SW 1271 (cell line): Measurements from ENCODE around the gene PROCA1.
"Not testable (repeated sequence)": the region's sequence is repeated elsewhere in the genome, so short reads cannot be mapped to it uniquely, and the experiment has no call there.

Experiments used
- DNase-seq, 2 experiments: peaks; one replicate each; lab custom pipeline; 2025; lab: John Stamatoyannopoulos, UW

PROCA1 gene

DNA sequence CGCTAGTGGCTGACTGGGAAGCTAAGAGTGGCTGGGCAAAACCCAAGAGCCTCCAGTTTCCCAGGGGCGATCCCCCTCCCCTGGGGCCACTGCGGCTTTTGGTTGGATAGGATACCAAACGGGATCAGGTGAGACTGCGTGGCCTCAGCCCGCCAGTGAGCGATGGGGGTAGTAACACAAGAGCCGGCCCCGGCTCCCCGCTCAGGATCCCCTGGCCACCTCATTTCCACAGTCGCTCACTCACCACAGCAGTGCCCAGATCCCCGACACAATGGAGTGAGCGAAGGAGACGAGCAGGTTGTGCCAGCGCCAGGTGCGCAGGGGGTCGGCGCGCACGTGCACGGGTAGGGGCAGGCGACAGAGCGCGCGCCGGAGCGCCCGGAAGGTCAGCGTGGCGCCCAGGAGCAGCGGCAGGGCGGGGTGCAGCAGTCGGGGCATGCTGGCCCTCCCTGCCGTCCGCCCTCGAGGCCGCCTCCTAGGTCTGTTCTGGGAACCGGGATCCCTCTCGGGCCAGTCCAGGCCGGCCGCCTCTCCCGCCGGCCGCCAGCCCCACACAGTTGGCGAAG is 14.1 kb upstream of the PROCA1 start:
- DNase-seq = peak in 1 of 2 experiments; percentile 59

DNA sequence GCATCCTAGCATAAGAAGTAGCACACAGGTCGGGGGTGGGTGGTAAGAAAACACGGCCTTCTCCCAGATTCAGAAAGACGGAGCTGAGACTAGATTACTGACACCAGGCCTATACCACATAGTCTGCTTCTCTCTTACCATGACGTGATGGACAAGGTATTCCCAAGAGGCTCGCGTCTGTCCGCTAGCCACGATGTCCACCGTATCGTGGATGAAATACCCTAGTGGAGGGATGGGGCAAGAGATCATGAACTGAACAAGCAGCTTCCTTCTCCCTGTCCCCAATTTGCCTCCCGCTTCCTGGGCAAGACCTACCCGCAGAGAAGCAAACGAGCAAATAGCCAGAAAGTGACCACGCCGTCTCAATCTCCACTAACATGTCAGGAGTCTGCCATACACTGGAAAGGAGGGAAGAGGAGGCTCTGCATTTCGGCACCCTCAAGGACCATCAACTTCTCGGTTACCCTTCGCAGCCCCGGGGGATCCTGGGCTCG is 13.5 kb upstream of the PROCA1 start:
- peak in 1 of 2 experiments; percentile 75 for DNase-seq

DNA sequence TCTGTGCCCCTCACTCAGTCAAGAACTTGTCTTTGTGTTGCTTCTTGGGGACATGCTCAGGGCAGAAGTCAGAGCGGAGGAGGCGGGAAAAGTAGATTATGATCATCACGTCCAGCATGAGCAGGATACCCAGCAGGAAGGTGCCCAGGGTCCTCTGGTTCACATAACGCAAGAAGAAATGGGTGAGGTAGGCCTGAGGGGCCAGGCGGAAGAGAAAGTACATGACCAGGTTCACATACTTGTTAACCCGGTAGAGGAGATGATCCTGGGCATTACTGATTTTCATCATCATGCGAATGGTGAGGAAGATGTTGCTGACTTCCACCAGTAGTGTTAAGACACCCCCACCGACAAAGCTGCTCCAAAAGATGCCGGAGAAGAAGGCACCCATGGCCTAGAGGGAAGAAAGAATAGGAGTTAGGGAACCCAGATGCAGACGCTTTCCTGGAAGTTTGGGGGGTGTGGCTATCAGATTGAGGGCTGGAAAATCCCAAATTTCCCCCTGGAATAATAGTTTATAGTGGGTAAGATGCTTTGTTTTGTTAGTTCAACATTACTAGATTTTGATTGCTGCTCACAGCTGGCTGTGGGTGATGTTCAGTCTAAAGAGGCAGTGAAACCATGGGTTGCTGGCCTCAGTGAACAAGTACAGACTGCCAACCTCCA is 12.9 kb upstream of the PROCA1 start:
- DNase-seq = no peak

DNA sequence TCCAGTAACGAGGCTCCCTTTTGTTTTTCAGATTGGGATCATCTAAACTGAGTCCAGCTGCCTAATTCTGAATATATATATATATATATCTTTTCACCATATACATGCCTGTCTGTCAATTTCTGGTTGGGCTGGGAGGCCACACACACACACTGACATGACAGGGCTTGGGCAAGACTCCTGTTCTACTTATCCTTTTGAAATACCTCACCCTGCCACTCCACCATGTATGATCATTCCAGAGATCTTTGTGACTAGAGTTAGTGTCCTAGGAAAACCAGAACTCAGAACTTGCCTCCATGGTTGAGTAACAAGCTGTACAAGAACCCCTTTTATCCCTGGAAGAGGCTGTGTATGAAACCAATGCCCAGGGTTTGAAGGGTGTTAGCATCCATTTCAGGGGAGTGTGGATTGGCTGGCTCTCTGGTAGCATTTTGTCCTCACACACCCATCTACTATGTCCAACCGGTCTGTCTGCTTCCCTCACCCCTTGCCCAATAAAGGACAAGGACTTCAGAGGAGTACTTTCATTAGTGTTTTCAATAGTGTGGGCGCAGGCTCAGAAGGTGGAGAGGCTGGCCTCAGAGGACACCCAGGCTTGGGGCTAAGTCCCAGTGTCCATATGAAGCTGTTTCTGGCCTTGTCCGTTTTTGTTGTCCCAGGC is 12.3 kb upstream of the PROCA1 start:
- DNase-seq = not testable (repeated sequence)

DNA sequence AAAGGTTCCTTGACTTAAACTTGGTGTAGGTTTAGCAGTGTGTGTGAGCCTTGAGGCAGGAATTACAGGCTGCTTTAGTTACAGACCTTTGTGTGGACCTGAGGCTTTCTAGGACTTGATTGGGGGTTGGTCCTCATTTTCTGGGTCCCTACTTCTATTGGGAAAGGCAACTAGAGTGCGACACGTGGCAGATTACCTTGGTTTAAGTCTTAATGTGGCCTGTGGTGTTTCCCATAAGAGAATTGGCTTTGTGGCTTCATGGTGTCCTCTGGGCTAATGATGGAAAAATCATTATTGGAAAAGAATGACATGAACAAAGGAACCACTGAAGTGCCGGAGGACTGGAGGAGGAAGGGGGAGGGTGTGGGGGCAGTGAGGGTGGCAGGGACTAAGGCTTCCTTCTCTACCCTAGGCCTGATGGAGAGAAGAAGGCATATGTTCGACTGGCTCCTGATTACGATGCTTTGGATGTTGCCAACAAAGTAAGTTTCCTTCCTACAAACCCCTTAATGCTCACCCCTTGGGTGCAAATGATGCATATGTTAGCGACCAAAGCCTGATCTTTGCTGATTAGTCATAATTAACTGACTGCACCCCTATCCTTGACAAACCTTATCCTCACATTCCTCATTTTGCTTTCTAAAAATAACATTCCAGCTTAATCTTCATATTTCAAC is 11.6 kb upstream of the PROCA1 start:
- no peak for DNase-seq

DNA sequence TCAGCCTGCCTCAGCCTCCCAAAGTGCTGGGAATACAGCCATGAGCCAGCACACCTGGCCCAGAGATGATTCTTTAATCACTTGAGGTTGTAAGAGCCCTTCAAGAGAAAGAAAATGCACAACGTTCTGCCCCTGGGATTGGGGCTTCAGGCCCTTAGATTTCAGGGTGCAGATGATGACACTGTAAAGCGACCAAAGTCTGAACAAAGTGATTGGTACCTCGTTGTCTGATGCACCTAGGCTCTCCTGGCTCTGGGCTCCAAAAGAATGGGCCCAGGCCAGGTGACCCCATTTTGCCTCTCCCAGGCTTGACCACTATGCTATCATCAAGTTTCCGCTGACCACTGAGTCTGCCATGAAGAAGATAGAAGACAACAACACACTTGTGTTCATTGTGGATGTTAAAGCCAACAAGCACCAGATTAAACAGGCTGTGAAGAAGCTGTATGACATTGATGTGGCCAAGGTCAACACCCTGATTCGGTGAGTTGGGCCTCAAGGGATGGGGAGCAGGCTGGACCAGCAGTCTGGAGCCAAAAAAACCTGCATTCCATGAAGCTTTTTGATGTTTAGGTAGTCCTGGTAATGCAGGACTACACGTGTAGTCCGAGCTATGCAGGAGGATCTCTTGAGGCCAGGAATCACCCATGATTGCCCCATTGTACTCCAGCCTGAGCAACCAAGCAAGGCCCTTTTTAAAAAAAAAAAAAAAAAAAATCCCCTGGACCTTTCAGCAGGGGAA is 10.9 kb upstream of the PROCA1 start:
- DNase-seq = no peak

DNA sequence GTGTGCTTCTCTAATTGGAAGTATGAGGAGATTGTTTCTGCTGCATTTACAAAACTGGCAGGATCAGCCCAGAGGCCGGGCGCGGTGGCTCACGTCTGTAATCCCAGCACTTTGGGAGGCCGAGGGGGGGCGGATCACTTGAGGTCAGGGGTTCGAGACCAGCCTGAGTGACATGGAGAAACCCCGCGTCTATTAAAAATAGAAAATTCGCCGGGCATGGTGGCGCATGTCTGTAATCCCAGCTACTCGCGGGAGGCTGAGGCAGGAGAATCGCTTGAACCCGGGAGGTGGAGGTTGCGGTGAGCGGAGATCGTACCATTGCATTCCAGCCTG is 9.3 kb upstream of the PROCA1 start:
- DNase-seq = not testable (repeated sequence)

DNA sequence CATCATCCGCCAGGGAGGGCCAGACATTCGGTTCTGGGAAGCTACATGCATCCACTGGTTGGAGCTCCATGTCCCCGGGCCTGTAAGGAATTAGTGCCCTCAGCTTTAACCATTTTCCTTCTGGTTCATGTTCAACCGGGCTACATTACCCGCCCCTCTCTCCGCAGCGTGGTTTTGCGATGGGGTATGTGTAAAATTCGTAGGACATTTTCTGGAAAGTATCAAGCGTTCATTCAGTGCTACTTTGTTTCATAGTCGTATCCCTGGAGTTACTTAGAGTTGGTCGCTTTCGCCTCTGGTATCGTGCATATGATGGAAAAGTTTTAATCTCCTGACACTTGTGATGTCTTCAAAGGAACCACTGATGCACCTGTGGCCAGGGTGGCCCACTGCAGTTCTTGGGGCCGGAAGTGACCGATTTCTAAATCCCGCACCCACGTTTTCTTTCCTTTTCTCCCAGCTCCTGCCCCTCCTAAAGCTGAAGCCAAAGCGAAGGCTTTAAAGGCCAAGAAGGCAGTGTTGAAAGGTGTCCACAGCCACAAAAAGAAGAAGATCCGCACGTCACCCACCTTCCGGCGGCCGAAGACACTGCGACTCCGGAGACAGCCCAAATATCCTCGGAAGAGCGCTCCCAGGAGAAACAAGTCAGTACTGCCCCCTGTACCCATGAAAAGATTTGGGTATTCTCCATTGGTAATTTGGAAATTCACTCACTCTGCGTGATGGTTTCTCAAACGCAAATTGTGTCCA is 8.7 kb upstream of the PROCA1 start:
- no peak for DNase-seq

DNA sequence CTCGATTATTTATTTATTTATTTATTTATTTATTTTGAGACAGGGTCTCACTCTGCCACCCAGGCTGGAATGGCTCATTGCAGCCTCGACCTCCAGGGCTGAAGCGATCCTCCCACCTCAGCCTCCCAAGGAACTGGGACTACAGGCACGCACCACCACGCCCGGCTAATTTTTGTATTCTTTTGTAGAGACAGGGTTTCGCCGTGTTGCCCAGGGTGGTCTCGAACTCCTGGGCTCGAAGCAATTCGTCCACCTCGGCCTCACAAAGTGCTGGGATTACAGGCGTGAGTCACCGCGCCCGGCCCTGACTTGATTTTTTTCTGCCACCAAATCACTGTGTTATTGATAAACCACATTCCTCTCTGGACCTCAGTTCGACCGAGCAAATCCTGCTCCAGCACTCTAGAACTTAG is 7.3 kb upstream of the PROCA1 start:
- DNase-seq = no peak

DNA sequence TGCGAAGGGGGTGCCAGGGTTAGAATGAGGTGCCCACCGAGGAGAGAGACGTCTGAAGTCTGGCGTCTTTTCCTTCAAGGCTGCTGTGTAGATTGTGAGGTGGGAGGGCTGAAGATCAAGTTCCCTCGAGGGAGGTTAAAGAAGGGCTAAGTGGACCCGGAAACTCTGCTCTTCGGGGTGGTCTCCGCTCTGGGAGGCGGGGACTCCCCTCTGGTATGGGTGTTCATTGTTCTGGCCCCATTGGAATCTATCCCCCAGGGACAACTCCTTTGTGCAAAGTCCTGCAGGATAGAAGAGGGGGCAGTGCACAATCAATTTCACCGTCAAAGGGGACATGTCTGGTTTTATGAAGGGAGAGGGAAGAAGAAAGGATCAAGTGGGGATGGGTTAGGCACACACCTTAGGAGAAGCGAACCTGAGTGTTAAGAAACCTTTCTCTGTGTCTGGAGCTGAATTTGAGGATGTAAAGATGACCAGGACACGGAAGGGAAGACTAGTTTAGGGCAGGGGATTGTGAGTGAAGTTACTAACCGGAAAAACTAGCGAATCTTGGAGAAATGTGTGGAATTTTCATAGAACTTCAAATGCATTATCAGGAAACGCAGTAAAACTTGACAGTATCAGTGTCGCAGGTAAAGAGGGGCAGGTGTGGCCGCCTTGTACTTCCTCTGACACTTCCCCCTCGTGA is 6.8 kb upstream of the PROCA1 start:
- no peak for DNase-seq

DNA sequence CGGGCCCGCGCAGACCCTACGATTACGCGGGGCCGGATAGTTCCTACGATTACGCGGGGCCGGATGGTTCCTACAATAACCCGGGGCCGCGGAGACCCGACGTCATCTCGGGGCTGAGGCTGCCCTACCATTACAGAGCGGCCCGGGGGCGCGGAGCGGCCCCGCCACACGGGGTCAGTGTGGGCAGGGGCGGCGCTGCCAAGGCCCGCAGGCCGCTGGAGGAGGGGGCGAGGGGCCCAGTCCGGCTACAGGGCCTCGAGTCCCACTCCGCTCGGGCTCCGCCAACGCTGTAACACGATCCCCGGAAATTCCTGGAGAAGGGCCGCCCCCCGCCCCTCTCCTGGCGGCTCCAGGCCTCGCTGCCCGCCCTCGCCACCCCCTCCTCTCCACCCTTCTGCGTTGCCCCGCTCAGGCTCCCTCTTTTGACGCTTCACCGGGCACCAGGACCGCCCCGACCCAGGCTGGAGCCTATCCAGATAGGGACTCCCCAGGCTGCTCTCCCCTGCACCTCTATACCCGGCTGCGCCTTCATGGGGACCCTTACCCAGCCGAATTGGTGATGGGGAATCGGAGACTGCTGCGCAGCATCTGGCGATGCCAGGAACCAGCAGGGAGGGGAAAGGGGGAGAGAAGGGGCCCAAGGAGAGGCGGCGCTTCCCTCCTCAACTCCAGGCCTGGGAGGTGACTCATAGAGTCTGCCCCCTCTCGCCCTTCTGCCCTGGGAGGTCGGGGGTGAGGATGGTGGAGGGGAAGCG is 6.1 kb upstream of the PROCA1 start, which contains the start of gene RAB34:
Gene RAB34 (minus strand): TSS at position 291 of the 755 bp plus-strand sequence. CDS start 602 bp downstream, outside the sequence.
- peak; percentile 62 to 86 for DNase-seq

DNA sequence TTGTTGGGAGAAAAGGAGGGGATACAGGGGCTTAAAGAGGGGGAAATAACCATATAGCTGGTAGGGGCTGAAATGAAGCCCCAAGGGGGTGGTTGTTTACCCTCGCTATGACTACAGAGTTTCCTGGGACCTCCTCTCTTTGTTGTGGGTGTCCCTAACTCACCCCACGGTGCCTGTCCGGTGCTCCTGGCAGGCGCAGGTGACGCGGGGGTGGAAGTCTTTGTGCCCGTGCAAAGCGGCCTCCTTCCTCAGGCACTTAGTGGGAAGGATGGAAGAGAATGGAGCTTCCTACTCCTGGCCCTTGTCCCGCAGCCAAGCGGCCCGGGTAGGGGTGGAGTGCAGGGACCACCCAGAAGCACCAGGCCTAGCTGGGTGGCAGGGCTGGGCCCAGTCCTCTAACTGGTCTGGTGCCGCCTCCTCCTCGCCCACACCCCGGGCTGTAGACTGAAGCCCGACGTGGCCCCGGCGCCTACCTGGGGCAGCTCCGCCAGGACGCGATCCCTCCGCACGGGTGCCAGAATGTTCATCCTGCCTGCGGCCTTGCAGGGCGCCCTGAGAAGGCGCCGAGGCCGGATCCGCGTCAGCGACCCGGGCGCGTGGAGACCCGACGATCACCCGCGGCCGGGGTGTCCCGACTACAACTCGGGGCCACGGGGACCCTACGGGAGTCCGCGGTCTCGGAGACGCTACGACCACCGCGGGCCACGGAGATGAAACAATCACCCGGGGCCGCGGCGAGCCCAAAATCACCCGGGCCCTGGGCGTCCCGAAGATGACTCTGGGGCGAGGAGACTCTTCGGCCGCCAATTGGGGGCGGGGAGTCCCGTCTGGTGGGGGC is 5.3 kb upstream of the PROCA1 start:
- no peak for DNase-seq

DNA sequence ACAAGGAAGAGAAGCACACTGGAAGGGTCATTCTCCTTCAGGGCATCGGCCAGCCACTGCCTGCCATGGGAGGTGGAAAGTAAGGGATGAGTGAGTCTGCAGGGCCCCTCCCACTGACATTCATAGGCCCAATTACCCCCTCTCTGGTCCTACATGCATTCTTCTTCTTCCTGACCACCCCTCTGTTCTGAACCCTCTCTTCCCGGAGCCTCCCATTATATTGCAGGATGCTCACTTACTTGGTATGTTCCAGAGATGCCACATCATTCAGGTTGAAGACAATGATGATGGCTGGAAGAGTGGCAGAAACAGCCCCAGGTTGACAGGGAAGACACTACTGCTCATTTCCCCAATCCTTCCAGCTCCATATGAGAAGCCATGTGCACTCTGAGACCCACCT is 3.5 kb upstream of the PROCA1 start:
- DNase-seq = no peak

DNA sequence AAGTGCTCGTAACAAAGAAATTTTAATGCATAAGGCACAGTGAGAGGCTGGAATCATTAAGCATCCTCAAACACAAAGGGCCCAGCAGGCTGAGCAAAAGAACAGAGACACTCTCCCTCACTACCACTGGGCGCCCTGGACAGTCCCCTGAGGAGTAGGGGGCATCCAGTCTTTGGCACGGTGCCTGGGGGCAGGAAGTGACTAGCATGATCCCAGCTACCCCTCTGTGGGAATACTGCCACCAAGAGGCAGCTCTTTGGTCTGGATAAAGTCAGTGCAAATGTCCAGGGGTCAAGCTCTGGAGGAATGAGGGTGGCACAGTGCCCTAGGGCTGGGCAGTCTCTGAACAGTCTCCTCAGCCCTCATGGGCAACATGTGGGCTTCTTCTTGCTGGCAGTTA is 2.6 kb upstream of the PROCA1 start:
- DNase-seq = no peak

DNA sequence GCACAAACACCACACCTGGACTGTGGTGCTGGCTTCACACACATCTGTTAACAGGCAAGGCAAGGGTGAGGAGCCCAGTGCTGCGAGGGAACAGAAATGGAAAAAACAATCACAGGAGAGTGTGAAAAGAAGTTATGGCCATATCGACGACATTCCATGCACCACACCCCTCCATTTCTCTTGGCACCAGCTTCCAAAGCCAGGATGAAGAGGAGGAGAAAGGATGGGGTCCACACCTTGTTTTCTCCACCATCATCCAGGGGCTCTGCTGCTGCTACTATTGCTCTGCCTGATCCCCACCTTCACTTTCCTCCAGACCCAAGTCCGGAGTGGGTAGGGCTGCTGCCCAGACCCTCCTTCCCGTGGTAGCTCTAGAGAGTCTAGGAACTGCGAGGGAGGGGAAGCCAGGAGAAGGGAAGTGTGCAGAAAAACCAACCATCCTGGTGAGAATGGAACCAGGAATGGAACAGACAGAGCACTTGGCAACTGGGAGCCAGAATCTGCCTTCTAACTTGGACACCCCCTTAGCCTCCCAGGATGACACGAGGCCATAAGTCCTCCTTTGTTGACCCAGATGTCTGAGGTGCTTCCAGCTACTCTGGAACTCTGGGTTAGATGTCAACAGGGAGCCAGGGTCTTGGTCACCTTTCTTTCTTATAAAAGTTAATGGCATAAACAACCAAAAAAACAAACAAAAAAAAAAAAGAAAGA is 1.2 kb upstream of the PROCA1 start:
- no peak for DNase-seq

DNA sequence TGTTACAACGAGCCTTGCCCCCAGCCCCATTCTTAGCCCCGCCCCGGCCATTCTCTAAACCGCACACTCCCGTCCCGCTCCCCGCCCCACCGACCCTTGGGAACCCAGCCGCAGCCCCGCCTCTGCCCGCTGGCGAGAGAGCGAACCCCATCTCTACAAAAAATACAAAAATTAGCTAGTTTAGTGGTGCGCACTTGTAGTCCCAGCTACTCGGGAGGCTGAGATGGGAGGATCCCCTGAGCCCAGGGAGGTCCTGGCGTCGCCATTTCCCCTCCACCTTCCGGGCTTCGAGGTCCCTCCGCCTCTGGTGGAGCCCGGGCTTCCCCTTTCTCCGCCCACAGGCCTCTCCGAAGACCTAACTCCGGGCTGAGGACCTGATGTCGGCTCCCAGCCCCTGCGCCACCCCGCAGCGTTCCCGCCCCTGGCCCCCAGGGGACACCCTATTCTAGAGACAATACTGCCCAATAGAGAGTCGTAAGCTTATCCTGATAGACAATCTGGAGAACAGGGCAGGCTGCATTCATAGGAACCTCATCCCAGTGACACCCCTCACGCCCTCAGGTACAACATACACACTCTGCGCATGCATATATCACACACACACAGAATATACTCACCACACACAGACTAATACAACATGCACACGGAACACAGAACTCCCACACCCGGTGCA is 480 bp upstream of the PROCA1 start:
- DNase-seq = no peak

DNA sequence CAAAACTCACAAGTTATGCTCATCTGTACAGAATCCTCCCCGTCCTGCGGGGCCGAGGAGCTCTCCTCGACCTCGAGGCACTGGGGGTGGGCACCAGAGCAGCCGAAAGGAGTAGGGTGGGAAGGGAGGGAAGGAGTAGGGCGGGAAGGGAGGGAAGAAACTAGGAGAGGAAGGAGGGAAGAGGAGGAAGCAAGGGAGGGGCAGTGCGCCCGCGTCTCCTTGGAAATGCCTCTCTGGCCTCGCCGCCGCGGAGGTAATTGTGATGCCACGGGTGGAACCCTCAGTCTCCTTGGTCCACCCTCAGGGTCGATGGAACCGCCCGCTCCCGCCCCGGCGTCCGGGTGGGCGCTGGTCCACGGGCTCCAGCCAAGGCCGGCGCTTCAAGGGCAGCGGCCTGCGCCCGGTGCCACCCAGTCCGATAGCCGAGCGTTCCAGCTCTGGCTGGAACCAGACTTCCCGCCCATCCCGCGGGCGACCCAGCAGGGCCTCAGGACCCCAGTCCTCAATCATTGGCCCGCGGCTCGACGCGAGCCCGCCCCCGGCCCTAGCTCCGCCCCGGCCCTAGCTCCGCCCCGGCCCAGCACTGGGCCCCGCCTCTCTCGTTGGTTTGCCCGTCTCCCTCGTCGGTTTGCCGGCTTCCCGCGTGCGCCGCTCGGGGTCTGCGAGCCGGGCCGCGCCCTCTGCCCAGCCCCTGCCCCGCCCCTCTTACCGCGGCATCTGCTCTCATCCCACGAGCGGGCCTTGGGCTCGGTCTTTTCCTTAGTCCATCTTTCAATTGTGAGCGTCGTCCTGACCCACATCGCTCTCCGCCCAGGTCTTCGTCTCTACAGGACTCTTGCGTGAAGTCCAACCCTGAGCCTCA is 596 bp downstream of the PROCA1 start:
- peak; percentile 54 to 87 for DNase-seq
